Glutamatergic neuron (in vitro differentiated cells): Measurements from ENCODE around the gene TSPAN1. TPM values are rescaled to one million over a fixed set of nuclear protein-coding genes. Genes with fewer than 3 reads are reported as not detected.
A peak's percentile ranks its signal among the peaks of the same experiment; 100 is the strongest.

Experiments used
- DNase-seq: peaks from one replicate; pipeline ENCODE4 v3.0.0; 2022
- H3K27ac Mint-ChIP-seq: one replicate; pipeline ENCODE4 v1.8.0; 2020; ENCODE audit warnings: mild to moderate bottlenecking, mixed read lengths, inconsistent platforms; ENCODE audit not compliant: unreplicated experiment
- H3K27me3 Mint-ChIP-seq: one replicate; pipeline ENCODE4 v1.8.0; 2020; ENCODE audit warnings: mild to moderate bottlenecking, moderate library complexity, mixed read lengths, inconsistent platforms; ENCODE audit not compliant: unreplicated experiment
- H3K36me3 Mint-ChIP-seq: one replicate; pipeline ENCODE4 v1.8.0; 2020; ENCODE audit warnings: mild to moderate bottlenecking, mixed read lengths, inconsistent platforms; ENCODE audit not compliant: unreplicated experiment
- H3K4me1 Mint-ChIP-seq: one replicate; pipeline ENCODE4 v1.8.0; 2020; ENCODE audit warnings: mild to moderate bottlenecking, low read depth, mixed read lengths, inconsistent platforms; ENCODE audit not compliant: unreplicated experiment
- H3K4me3 Mint-ChIP-seq: one replicate; pipeline ENCODE4 v1.8.0; 2020; ENCODE audit warnings: mild to moderate bottlenecking, mixed read lengths, inconsistent platforms; ENCODE audit not compliant: unreplicated experiment
- H3K9me3 Mint-ChIP-seq: one replicate; pipeline ENCODE4 v1.8.0; 2020; ENCODE audit warnings: mild to moderate bottlenecking, moderate library complexity, mixed read lengths, inconsistent platforms; ENCODE audit not compliant: unreplicated experiment
- CTCF ChIP-seq: fragments of 200-600 bp; sonication (generic); IDR thresholded peaks from one replicate; pipeline ENCODE4 v1.5.0; 2021; ENCODE audit not compliant: partially characterized antibody, unreplicated experiment
- total RNA-seq: library from RNA; stranded (reverse); fragmentation: NEBNext Ultra II Directional; extraction: Animal tissue kit (Norgen Biotek cat#: 25700); gene quantifications from one replicate; pipeline ENCODE4 v1.2.1, GENCODE V29; 2021; ENCODE audit not compliant: unreplicated experiment

The TSPAN1 gene
- total RNA-seq, 1 donor from 2014 or later, result 2.3 TPM

GRCh38 chr1:46196609-46197008 lies 21.7 kb downstream of the TSPAN1 start:
- DNase-seq, result no peak
- Mint-ChIP-seq H3K4me1 (no peaks in the 10 kb centered on the region), H3K9me3 (no peaks in the 10 kb centered on the region), H3K27me3 (peaks cover 6% of the 10 kb centered on the region), H3K27ac (no peak overlapping the region), H3K4me3 (no peak overlapping the region), H3K36me3 (peaks cover 6% of the 10 kb centered on the region)
- no peak for TF ChIP-seq CTCF

- Mint-ChIP-seq H3K27me3 (peaks cover 6% of the 10 kb centered on the region), H3K27ac (no peak overlapping the region), H3K4me3 (peak overlapping the region; percentile 85), H3K36me3 (peaks cover 6% of the 10 kb centered on the region), H3K9me3 (no peaks in the 10 kb centered on the region), H3K4me1 (no peaks in the 10 kb centered on the region)
- no peak for DNase-seq
- no peak for TF ChIP-seq CTCF
Measured at GRCh38 chr1:46197560-46197963, 22.7 kb downstream of the TSPAN1 start.

GRCh38 chr1:46197964-46198811 lies 23.3 kb downstream of the TSPAN1 start, which contains the start of gene POMGNT1:
Gene POMGNT1, minus strand, starts transcription at chr1:46198434. Its CDS starts 613 bp downstream, at chr1:46197821.
- Mint-ChIP-seq H3K9me3 (no peaks in the 10 kb centered on the region), H3K4me3 (peak within 1 kb of the TSS; percentile 85), H3K36me3 (peaks cover 6% of the 10 kb centered on the region), H3K4me1 (no peaks in the 10 kb centered on the region), H3K27me3 (peaks cover 6% of the 10 kb centered on the region), H3K27ac (peak within 1 kb of the TSS; percentile 72)
- DNase-seq, result peak; percentile 80
- TF ChIP-seq CTCF, result no peak

- Mint-ChIP-seq H3K9me3 (no peaks in the 10 kb centered on the region), H3K36me3 (peaks cover 6% of the 10 kb centered on the region), H3K4me3 (peak overlapping the region; percentile 74), H3K27ac (no peak overlapping the region), H3K27me3 (peaks cover 6% of the 10 kb centered on the region), H3K4me1 (no peaks in the 10 kb centered on the region)
- DNase-seq, result no peak
- TF ChIP-seq CTCF, result no peak
Measured at GRCh38 chr1:46199233-46199749, 24.4 kb downstream of the TSPAN1 start.
